ENCODE measurements around the gene RANBP10. TPM values are rescaled to one million over a fixed set of nuclear protein-coding genes. Genes with fewer than 3 reads are reported as not detected.
A peak's percentile ranks its signal among the peaks of the same experiment; 100 is the strongest.

Gene RANBP10
- total and polyA plus RNA-seq, 2 of the 13 experiments (the other 11 are each of a cell fraction or from before 2014, with no cell fraction given), result 9.2 to 22.7 TPM

- TF ChIP-seq PAXIP1 (CRISPR knock-in tag; conservative IDR thresholded peaks at IDR 0.05), result peak; percentile 16; the same call in 1 of the 2 replicates
- no peak for TF ChIP-seq SMYD3 (CRISPR knock-in tag; IDR thresholded peaks at IDR 0.05)
- TF ChIP-seq ZNF790 (CRISPR knock-in tag; IDR thresholded peaks at IDR 0.05; ENCODE audit: borderline replicate concordance), result no peak; the same call in 1 of the 2 replicates
- TF ChIP-seq RELA (CRISPR knock-in tag; IDR thresholded peaks at IDR 0.05), result no peak
- no peak for TF ChIP-seq ZNF496 (CRISPR knock-in tag; IDR thresholded peaks at IDR 0.05; ENCODE audit: insufficient replicate concordance)
- no peak for TF ChIP-seq ZNF720 (CRISPR knock-in tag; IDR thresholded peaks at IDR 0.05)
- TF ChIP-seq REXO4 (CRISPR knock-in tag; IDR thresholded peaks at IDR 0.05; ENCODE audit: borderline replicate concordance), result no peak
- TF ChIP-seq ZSCAN31 (CRISPR knock-in tag; IDR thresholded peaks at IDR 0.05; ENCODE audit: low read depth), result peak; percentile 86
- peak; percentile 79; the same call in 1 of the 2 replicates for TF ChIP-seq SMAD1 (CRISPR knock-in tag; IDR thresholded peaks at IDR 0.05; ENCODE audit: borderline replicate concordance, low read depth)
- TF ChIP-seq HNF4G (IDR thresholded peaks at IDR 0.05; ENCODE audit: borderline replicate concordance, low read depth, low read length), result peak; percentile 36; the same call in 1 of the 2 replicates
- no peak for TF ChIP-seq HNF4G (CRISPR knock-in tag; IDR thresholded peaks at IDR 0.05; ENCODE audit: borderline replicate concordance, low read depth)
- TF ChIP-seq, protein P1, sequence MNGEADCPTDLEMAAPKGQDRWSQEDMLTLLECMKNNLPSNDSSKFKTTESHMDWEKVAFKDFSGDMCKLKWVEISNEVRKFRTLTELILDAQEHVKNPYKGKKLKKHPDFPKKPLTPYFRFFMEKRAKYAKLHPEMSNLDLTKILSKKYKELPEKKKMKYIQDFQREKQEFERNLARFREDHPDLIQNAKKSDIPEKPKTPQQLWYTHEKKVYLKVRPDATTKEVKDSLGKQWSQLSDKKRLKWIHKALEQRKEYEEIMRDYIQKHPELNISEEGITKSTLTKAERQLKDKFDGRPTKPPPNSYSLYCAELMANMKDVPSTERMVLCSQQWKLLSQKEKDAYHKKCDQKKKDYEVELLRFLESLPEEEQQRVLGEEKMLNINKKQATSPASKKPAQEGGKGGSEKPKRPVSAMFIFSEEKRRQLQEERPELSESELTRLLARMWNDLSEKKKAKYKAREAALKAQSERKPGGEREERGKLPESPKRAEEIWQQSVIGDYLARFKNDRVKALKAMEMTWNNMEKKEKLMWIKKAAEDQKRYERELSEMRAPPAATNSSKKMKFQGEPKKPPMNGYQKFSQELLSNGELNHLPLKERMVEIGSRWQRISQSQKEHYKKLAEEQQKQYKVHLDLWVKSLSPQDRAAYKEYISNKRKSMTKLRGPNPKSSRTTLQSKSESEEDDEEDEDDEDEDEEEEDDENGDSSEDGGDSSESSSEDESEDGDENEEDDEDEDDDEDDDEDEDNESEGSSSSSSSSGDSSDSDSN (CRISPR knock-in tag; IDR thresholded peaks at IDR 0.05), result peak; percentile 81
- no peak for TF ChIP-seq ZBTB40 (IDR thresholded peaks at IDR 0.05)
- TF ChIP-seq ZBTB40 (CRISPR knock-in tag; IDR thresholded peaks at IDR 0.05), result peak; percentile 18; the same call in 1 of the 2 replicates
These were observed at the start of gene RANBP10, which contains the start of gene TSNAXIP1 (continued) for GRCh38 chr16:67806428-67807147.

Measured in HepG2 (cell line).